NCI-H2107 treated with DMSO at 0.1 percent for 48 hours (cell line): ENCODE measurements around the gene CROCC2.

Experiments used
- DNase-seq: peaks from one replicate; lab custom pipeline; 2025; ENCODE audit not compliant: unreplicated experiment; lab: John Stamatoyannopoulos, UW

CROCC2 gene

GRCh38 chr2:240891492-240892340 lies 14.4 kb upstream of the CROCC2 start:
- no peak for DNase-seq

GRCh38 chr2:240892356-240892755 lies 13.8 kb upstream of the CROCC2 start:
- no peak for DNase-seq

- DNase-seq: no peak
These were observed 13.2 kb upstream of the CROCC2 start for GRCh38 chr2:240892925-240893324.

- DNase-seq: no peak
These were observed 12.7 kb upstream of the CROCC2 start for GRCh38 chr2:240893363-240893844.

DNA sequence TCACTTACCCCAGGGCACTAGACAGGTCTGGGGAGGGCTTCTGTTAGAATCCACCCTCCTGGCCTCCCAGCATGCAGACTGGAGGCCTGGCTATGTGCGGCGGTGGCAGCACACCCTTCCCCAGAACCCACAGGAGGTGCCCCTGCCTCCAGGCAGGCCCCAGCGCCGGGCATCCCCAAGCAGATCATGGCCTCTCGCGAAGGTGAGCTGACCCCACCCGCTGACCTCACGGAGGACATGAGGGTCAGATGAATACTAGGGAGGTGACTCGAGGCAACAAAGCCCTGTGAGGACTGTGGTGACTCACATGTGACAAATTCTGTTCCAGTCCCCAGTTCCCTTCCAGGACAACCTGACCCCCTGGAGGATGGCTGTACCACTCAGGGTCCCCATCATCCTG lies 12.1 kb upstream of the CROCC2 start:
- no peak for DNase-seq

DNA sequence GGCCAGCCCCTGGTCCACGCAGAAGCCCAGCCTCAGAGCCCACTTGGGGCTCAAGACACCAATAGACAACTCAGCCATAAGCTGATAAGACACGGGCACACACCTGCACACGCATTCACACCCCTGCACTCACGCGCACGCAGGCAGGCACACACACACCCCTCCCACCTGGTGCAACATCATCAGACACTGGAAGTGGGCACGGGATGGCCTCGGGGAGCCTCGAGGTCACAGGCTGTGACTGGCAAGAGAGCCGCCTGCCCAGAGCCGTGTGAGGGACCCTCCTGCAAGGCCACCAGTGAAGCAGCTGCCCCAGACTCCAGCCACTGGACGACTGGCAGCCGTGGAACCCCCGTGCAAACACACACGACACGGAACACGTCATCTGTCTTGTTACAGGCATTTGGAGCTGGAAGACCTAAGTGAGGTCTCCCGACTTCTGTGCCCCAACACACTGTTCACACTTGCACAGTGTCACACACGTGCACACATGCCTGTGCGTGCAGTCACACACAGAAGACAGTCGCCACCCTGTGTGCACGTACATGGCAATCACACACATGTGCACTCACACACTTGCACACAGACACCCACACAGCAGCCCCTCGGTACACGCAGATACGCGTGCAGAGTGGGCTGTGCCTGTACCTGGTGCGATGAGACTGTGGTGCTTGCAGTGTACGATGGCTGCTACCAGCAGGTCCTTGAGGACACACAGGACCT lies 11.1 kb upstream of the CROCC2 start:
- no peak for DNase-seq

DNA sequence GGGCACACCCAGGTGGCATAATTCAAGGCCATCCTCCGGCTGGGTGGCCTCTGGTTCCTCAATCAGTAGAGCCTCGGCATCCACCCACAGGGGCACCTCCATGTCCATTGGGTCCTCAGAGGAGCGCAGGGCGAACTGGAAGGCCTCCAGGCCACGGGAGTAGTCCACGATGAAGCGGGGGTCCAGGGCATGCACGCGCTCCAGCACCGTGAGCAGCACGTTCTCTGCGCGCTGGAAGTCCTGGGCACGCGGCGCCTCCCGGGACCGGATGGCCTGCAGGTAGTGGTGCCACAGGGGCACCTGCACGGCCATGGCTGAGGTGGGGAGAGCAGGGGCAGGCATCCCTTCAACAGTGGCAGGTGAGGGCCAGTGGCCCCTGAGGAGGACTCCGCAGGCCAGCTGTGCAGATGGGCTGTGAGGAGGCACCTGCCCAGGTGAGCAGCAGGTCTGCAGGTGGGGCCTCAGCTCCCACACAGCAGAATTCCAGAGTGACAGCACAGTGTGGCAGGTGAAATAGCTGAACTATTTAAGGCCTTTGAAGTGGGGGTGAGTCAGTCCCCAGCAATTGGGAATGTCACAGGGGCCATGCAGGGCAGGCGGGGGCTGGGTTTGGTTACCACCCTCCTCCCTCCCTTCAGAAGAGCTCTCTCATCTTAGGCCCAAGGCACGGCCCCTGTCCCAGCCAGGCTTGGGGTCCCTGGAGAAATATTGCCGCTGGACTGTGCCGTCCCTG lies 10.3 kb upstream of the CROCC2 start, which contains the start of gene MAB21L4:
Gene MAB21L4 (minus strand): TSS at position 501 of the 733 bp plus-strand sequence. CDS start 159 bp downstream, at position 342.
- no peak for DNase-seq

DNA sequence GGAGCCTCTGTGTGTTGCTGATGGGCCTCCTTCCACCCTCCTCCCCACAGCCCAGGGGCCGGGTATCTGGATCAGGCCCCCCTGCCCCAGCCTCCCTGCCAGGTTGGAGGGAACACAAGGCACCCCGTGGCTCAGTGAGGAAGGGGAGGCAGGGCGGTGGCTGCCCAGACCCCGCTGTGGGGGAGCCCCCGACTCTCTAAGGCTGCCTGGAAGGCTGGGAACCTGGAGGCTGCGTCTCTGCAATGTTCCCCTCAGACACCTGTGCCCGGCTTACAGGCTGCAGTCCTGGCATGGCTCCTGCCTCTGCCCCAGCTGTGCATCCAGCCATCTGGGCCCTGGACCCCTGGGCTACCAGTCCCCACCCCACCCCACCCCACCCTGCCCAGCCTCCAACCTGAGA lies 9.7 kb upstream of the CROCC2 start:
- no peak for DNase-seq

DNA sequence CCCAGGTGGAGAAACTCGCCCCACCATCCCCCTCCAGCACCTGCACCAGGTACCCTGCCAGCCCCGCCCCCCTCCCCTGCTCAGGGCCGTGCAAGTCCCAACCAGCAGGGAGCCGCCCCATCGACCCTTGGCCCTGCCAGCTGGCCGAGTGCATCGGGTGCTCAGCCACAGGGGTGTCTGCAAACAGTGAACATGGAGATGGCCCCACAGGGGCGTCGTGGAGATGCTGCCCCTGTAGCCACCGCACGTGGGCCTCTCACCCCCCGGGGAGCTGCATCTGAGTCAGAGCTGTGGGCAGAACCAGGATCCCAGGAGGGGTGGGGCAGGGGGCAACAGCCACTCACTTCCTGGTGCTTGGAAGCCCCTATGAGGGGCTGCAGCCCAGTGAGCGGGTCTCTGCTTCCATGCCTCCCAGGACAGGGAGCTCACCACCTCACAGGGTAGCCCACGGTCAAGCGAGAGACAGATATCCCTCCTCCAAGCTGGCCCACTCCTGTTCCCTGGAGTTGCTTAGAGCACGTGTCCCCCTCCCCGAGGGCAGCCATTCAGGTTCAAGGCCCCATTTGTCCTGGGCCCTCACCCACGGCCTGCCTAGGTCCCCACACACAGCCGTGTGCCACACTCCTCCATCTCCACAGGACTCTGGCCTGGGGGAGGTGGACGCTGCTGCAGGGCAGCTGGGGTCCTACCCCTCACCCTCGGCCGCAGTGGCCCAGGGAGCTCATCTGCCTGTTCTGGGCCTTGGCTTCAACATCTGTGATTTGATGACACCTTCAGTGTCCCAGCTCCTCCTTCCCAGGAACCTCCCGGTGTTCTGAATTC lies 9.1 kb upstream of the CROCC2 start:
- peak; percentile 33 for DNase-seq

DNA sequence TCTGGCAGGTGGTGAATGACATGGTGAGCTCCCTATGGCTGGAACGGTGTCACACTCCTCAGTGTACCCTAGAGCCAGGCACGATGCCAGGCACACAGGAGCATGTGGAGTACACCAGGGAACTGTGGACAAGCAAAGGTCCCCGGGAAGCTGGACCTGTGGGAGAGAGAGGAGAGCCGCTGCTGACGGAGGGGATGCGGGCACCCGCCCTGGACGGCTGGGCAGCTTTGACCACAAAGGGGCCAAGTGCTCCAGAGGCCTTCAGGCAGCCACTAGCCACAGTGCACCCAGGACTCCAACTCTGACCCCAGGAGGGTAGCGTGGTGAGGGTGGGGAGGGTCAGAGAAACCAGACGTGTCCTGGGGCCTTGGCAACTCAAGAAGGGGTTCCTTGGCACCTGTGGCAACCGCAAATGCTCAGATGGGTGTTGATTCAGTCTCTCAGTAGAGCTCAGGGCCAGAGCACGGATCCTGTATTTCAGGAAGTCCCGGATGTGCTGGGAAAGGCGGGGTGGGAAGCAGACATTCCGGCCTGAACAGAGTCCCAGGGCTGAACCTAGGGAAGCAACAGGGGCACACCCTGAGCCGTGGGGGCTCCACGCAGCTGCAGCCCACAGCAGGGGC lies 7.9 kb upstream of the CROCC2 start:
- DNase-seq: no peak

DNA sequence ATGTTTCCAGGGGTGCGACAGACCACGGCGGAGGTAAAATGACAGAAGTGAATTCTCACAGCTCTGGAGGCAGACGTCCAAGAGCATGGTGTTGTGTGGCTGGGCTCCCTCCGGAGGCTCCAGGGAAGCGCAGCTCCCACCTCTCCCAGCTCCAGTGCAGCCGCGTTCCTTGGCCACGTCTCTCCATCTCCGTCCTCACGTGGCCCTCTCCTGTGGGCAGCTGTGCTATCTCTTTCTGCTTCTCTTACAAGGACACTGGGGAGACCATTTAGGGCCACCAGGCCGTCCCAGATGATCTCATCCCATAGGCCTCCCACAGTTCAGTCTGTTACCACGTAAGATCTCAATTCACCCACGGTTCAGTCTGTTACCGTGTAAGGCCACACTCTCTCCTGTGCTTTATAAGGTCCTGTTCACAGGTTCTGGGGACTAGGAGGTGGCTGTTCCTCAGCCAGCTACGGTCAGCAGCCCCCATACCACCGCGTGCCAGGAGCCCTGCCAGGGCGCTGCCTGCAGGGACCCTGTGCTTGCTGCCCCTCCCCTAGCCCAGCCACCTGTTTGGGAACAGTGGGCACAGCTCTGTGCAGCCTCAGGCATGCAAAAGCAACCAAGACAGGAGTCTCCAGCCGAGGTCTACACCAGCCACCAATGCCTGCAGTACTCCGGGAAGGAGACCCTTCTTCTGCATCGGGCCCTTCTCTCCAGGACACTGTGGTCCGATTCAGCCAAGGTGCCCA lies 7.2 kb upstream of the CROCC2 start:
- no peak for DNase-seq

GRCh38 chr2:240899468-240899865 lies 6.7 kb upstream of the CROCC2 start:
- DNase-seq: no peak

- no peak for DNase-seq
These were observed 5.8 kb upstream of the CROCC2 start for GRCh38 chr2:240900141-240900860.

DNA sequence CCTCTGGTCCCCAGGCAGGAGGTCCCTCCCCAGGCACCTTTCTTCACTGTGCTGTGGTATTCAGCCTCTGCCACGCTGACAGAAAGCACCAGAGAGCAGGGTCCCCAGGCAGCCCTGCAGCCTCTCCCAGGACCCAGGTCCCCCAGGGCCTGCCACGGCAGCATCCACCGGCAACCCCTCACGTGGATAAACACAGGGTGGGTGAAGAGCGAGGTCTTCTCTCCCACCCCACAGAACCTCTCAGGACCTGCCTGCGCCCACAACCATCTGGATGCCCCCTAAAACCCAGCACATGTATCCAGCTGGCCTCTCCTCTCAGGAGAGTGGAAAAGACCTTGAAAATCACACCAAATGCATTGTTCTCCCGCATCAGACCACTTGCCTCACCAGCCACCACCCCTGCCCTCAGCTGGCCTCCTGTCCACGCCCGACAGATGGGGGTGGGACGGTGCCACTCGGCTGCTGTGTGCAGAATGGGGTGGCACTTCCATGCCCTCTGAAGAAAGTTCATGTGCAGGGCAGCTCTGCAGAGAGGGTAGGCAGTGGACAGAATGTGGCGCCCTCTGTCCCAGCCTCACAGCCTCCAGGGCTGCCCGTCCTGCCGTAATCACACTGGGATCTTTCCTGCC lies 4.0 kb upstream of the CROCC2 start:
- DNase-seq: no peak

- no peak for DNase-seq
These were observed 3.5 kb upstream of the CROCC2 start for GRCh38 chr2:240902615-240903041.

DNA sequence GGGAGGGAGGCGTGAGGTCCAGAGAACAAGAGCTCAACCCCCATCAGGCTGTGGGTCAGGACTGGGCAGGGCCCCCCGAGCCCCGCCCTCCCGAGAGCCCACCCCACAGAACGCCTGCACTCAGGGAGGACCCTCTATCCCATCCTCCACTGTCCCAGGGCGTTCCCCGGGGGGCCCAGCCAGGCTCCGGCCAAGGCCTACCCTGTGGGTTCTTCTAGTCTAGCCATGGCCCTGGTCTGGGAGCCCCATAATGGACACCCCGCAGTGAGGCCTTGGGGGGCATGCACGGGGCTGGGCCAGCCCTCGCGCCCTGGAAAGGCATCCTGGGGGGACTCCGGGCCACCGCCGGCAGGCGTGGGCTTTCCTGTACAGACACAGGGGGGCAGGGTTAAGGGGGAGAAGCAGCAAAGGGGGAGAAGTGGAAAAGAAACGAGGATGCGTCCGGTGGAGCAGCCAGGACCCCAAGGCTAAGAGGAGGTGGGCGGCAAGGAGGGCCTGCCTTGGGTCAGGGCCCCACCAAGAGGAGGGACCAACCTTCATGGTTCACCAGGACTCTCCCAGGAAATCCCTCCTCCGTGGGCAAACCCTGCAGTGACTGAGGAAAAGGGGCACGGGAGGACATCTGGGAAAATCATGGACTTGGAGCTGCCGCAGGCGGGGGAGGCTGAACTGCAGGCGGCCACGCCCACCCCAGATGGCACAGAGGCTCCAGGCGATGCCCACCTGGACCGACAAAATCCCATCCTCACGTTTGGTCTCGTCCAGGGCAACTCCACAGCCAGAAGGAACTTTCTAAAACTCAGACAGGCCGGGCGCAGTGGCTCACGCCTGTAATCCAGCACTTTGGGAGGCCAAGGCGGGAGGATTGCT lies 2.7 kb upstream of the CROCC2 start:
- DNase-seq: no peak
